Muscle layer of duodenum (tissue), 2 donors: Measurements from ENCODE around the gene STUM.

Experiments
- H3K27ac ChIP-seq: one replicate; pipeline ENCODE4 v1.7.0; 2013; ENCODE audit warnings: mild to moderate bottlenecking, low read length
- H3K27me3 ChIP-seq: one replicate; pipeline ENCODE4 v1.7.0; 2013; ENCODE audit warnings: low read depth, mild to moderate bottlenecking, control low read depth, low read length
- H3K36me3 ChIP-seq, 2 donors: one replicate each; pipeline ENCODE4 v1.7.0; 2013; ENCODE audit warnings: low read length in 2 of 2, control low read depth in 1 of 2, mild to moderate bottlenecking in 1 of 2; ENCODE audit not compliant: insufficient read depth in 2 of 2, control insufficient read depth in 1 of 2
- H3K4me1 ChIP-seq, 2 donors: one replicate each; pipeline ENCODE4 v1.7.0; 2013; ENCODE audit warnings: low read length in 2 of 2, mild to moderate bottlenecking in 2 of 2, control low read depth in 1 of 2, moderate library complexity in 1 of 2; ENCODE audit not compliant: insufficient read depth in 2 of 2, control insufficient read depth in 1 of 2
- H3K4me3 ChIP-seq, 2 donors: one replicate each; pipeline ENCODE4 v1.7.0; 2013; ENCODE audit warnings: low read length in 2 of 2, low read depth in 1 of 2, mild to moderate bottlenecking in 1 of 2
- H3K9me3 ChIP-seq, 2 donors: one replicate each; pipeline ENCODE4 v1.7.0; 2013; ENCODE audit warnings: low read length in 2 of 2, control low read depth in 1 of 2, mild to moderate bottlenecking in 1 of 2; ENCODE audit not compliant: control insufficient read depth in 1 of 2
- donor health status: healthy.

Gene STUM

DNA sequence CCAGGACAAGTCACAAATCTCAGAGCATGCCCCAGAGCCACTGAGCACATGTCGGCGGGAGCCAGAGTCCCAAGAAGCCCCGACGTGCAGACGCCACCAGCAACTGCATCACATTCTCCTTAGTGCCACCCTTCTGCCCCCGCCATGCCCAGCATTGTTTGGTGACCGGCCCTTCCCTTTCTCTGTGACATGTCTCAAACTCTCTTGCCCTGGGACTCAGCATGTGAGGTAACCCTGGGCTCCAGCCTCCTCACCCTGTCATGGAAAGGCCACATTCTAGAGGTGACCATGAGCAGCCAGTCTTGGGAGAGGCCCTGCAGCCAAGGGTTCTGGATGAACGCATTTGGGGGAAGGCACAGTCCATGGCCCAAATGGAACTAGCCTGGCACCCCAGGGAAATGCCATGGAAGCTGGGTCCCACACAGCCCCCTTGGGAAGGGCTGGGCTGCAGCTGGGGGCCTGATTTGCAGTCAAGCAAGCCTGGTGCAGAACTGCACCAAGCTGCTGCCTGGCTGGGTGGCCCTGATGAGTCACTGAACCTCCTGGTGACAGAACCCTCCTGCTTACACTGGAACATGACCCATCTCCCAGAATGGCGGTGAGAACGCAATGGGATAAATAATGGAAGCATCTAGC lies 96.1 kb downstream of the STUM start:
- Histone ChIP-seq H3K27me3 (no peaks in the 10 kb centered on the region), H3K27ac (no peak overlapping the region), H3K4me3 (no peak overlapping the region), H3K4me1 (peaks cover 13 to 80% of the 10 kb centered on the region in 2 donors), H3K36me3 (peaks cover 36 to 40% of the 10 kb centered on the region in 2 donors), H3K9me3 (no peaks in the 10 kb centered on the region)

DNA sequence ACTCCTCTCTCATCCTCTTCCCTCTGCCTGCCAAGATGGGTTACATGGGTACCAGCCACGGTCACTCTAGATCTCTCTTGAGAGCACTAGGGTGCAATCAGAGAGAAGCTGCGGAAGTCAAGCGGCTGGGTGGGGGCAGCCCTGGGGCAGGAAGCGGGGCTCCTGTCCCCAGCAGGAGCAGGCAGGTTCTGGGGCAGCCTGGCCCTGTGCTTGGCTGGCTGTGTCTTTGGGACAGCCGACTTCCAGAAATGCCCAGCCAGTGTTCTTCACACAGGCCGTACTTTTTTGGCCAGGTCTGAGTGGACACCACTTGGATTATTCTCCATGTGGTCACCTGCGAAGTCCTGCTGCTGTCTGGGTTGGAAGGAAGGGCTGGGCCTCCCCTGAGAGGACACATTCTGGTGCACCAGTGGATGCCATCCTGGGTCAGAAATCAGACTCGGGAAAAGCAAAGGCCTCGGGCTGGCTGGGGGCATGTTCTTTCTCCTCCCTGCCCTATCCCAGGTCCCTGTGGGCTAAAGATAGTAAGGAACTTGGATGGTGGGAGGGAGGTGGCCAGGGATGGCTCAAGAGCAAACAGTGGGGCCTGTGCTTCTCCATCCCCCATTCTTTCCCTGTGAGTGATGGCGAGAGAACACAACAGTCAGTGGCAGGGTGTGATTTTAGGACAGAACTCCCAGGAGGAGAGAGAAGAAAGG lies 96.9 kb downstream of the STUM start:
- Histone ChIP-seq H3K4me1 (peaks cover 13 to 78% of the 10 kb centered on the region in 2 donors), H3K27ac (peak overlapping the region; percentile 35), H3K36me3 (peaks cover 31 to 40% of the 10 kb centered on the region in 2 donors)

DNA sequence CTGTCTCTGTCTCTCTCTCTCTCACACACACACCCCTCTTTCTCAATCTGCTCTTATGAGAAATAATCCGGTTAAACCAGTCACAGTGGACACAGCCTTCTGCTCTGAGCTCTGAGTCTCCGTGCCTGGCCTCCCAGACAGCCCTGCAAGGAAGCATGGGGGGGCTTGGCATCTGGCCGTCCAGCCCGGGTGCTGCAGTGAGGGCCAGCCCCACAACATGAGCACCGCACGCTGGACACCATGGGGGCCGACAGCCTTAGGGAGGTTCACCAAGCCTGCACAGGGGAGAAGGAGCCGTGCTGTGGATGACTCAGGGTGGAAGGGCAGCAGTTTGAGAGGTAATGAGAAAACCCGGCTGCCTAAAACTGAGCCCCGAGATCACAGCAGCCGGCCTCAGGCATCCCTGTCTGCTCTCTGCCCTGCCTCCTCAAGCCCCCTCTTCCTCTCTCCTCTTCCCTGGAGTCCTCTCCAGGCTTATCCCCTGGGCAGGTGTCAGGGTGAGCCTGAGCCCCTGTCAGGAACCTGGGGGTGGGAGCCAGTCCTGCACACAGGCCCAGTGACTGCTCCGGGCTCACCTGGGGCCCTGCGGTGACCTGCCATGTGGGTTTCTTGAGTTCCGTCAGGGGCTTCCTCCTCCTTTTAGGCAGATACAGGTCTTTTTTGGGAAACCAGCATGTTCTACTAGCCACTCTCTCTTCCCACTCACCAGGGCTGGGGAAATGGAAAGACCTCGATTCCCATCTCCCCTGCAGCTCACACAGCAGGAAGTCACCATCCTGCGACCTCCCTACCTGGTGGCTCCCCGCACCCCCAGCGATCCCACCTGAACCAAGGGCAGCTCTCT lies 97.7 kb downstream of the STUM start:
- H3K9me3 ChIP-seq, result no peaks in the 10 kb centered on the region
- peak overlapping the region; percentile 35 for H3K27ac ChIP-seq
- peaks cover 13 to 71% of the 10 kb centered on the region in 2 donors for H3K4me1 ChIP-seq
- H3K27me3 ChIP-seq, result no peaks in the 10 kb centered on the region
- H3K36me3 ChIP-seq, result peaks cover 28 to 36% of the 10 kb centered on the region in 2 donors
- H3K4me3 ChIP-seq, result no peak overlapping the region

More for the DNA sequence above, 96.9 kb downstream of the STUM start:
- Histone ChIP-seq H3K27me3 (no peaks in the 10 kb centered on the region), H3K9me3 (no peaks in the 10 kb centered on the region), H3K4me3 (no peak overlapping the region)

DNA sequence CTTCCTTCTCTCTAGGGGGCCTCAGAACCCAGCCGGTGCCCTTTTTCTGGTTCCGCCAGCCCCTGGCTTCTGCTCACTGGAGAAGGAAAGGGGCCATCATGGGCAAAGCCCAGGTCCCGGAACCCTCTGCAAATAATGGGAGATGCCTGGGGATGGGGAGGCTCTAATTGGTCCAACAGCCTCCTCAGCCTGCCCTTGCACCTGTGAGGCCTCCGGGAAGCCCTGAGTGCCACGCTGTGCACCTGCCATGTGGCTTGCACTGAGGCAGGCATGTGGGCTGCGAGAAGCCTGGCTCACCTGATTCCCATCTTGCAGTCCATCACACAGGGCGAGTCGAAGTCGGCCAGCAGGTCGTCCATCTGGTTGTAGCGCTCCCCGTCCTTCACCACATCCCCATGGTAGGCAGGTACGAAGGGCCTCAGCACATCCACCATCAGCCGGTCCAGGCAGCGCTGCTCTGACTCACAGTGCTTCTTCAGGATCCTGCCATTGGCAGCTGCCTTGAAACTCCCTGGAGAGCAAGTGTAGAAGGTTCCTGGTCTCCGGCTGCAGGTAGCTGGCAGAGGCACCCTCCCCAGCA lies 98.4 kb downstream of the STUM start:
- H3K27ac ChIP-seq, result peak overlapping the region; percentile 5
- no peaks in the 10 kb centered on the region for H3K27me3 ChIP-seq
- H3K36me3 ChIP-seq, result peaks cover 28 to 29% of the 10 kb centered on the region in 2 donors
- H3K4me1 ChIP-seq, result peaks cover 13 to 65% of the 10 kb centered on the region in 2 donors
- H3K9me3 ChIP-seq, result no peaks in the 10 kb centered on the region
- no peak overlapping the region for H3K4me3 ChIP-seq

DNA sequence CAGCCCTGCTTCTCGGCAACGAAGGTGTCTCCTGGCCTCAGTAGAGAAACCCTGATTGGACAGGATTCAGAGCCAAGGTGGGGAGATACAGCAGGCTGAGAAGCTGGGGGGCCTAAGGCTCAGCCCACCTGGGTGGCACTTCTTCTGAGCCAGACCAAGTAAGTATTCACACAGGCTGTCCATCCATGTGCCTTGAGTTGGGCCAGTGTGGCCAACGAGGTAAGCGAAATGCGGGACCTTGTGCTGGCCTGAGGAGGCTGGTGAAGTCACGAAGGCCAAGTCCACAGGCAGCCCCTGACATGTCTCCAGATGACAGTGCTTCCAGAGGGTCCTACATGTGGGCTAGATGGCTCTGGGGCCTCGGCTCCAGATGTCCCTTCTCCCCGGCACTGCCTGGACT lies 99.2 kb downstream of the STUM start:
- H3K27me3 ChIP-seq, result no peaks in the 10 kb centered on the region
- H3K4me1 ChIP-seq, result peaks cover 13 to 59% of the 10 kb centered on the region in 2 donors
- H3K27ac ChIP-seq, result no peak overlapping the region
- H3K9me3 ChIP-seq, result no peaks in the 10 kb centered on the region
- no peak overlapping the region for H3K4me3 ChIP-seq
- peaks cover 24 to 28% of the 10 kb centered on the region in 2 donors for H3K36me3 ChIP-seq

DNA sequence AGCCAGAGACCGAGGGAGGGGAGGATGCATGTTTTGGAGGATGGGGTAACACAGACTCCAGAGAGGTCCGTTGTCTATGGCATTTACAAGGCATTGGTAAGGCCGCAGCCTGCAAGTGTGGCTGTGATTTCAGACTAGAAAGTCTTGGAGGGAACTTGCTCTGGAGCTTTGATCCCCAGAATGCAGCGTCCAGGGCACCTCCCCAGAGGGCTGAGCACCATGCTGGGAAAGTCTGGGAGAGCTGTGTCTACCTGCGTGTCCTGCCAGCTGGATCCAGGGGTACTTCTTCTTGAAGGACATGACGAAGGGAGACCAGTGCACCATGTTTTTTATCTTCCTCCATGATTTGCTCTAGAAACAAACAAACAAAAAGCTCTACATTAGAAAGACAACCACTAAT lies 99.9 kb downstream of the STUM start:
- peaks cover 13 to 54% of the 10 kb centered on the region in 2 donors for H3K4me1 ChIP-seq
- H3K27me3 ChIP-seq, result no peaks in the 10 kb centered on the region
- H3K27ac ChIP-seq, result no peak overlapping the region
- H3K36me3 ChIP-seq, result peaks cover 20 to 28% of the 10 kb centered on the region in 2 donors
- H3K9me3 ChIP-seq, result no peaks in the 10 kb centered on the region
- no peak overlapping the region for H3K4me3 ChIP-seq

DNA sequence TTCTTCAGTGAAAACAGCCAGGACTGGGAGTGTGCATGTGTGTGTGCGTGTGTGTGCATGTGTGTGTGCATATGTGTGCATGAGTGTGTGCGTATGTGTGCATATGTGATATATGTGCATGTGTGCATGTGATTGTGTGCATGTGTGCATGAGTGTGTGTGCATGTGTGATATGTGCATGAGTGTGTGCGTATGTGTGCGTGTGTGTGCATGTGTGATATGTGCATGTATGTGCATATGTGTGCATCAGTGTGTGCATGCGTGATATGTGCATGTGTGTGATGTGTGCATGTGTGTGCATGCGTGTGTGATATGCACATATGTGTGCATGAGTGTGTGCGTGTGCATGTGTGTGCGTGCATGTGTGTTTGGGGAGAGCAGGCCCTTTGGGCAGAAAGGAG lies 100.7 kb downstream of the STUM start:
- H3K4me3 ChIP-seq, result no peak overlapping the region
- no peaks in the 10 kb centered on the region for H3K9me3 ChIP-seq
- H3K27me3 ChIP-seq, result no peaks in the 10 kb centered on the region
- H3K4me1 ChIP-seq, result peaks cover 13 to 53% of the 10 kb centered on the region in 2 donors
- no peak overlapping the region for H3K27ac ChIP-seq
- peaks cover 20 to 28% of the 10 kb centered on the region in 2 donors for H3K36me3 ChIP-seq

DNA sequence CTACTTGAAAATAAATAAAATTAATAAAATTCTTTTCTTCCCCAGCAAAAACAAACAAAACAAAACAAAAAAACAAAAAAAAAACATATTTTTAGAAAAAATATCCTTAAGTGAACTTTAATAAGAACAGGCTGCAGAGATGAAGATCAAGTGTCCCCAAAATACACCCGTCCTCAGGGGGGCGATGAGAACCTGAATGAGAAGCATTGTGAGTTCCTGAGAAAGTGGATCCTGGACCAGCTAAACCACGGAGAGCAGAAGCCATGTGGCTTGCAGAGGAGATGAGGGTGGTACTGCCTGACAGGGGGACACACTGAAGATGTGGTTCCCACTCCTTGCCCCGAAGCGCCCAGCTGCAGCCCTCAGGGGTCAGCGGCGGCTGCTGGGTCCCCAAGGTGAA lies 101.2 kb downstream of the STUM start:
- no peak overlapping the region for H3K4me3 ChIP-seq
- no peaks in the 10 kb centered on the region for H3K9me3 ChIP-seq
- H3K27ac ChIP-seq, result no peak overlapping the region
- H3K4me1 ChIP-seq, result peaks cover 11 to 53% of the 10 kb centered on the region in 2 donors
- peaks cover 20 to 28% of the 10 kb centered on the region in 2 donors for H3K36me3 ChIP-seq
- no peaks in the 10 kb centered on the region for H3K27me3 ChIP-seq

DNA sequence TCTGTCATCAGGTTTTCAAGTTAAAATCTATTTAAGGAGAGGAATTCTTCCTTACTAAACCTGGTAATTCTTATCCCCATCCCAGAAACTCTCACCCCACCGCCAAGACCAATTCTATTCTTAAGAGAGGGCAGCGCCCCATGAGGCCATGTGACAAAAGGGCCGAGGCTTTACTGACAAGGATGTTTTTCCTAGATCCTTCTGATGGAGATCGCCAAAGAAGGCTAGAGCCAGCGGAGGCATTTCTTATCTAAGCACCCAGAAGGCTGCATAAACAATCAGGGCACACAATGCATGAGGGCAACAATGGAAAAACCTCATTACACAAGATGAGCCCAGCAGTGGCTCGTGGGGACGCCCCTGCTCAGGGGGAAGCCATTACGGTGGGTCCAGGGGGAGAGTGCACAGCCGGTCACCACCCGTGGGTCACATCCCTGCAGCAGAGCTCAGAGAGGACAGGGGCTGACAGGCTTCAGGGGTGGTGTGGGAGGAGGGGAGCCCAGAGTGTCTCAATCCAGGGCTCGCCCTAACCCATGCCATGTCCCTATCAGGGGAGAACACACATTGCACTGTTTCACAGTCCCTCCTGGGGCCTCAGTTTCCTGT lies 101.8 kb downstream of the STUM start:
- H3K27me3 ChIP-seq, result no peaks in the 10 kb centered on the region
- no peak overlapping the region for H3K27ac ChIP-seq
- peaks cover 14 to 53% of the 10 kb centered on the region in 2 donors for H3K4me1 ChIP-seq
- H3K36me3 ChIP-seq, result peaks cover 20 to 28% of the 10 kb centered on the region in 2 donors
- no peak overlapping the region for H3K4me3 ChIP-seq
- no peaks in the 10 kb centered on the region for H3K9me3 ChIP-seq

DNA sequence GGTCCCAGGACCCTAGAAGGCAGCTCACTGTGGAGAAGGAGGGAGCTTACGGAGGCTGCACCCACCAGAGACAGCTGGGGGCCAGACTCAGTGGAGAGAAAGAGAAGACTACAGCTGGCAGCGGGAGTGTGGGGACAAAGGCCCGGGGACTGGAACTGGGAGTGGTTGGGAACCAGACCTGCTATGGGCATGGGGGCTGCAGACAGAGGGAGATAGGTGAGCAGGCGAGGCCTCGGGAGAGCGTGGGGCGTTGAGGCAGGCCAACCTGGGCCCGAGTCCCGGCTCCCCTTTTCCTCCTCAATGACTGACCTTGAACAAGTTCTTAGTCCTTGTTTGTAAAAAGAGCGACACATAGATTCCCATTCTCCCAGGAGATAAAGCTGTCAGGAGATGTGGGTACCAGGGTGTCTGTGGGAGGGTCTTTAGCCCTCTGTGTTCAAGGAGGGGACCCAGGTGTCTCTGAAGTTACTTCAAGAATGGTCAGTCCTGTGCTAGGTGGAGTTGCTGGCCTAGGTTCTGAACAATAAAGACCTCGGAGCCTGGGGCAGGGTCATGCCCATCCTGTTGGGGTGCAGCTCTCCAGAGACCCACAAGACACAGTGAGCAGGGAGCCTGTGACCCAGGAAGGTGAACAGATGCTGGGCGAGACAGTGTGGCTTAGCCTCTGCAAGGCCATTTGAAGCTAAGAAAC lies 102.6 kb downstream of the STUM start:
- peaks cover 17 to 53% of the 10 kb centered on the region in 2 donors for H3K4me1 ChIP-seq
- peaks cover 20 to 25% of the 10 kb centered on the region in 2 donors for H3K36me3 ChIP-seq
- H3K4me3 ChIP-seq, result no peak overlapping the region
- no peaks in the 10 kb centered on the region for H3K27me3 ChIP-seq
- no peak overlapping the region for H3K27ac ChIP-seq
- no peaks in the 10 kb centered on the region for H3K9me3 ChIP-seq
